Stimulated activated CD4-positive, alpha-beta T cell treated with anti-CD3 and anti-CD28 coated beads, Interleukin-15, amount 100 ng/mL, for 24 hours (primary cell): ENCODE measurements around the gene SMCO4.

Experiments
- DNase-seq: peaks from one replicate; pipeline ENCODE4 v3.0.0-alpha.2; 2020

The SMCO4 gene

DNA sequence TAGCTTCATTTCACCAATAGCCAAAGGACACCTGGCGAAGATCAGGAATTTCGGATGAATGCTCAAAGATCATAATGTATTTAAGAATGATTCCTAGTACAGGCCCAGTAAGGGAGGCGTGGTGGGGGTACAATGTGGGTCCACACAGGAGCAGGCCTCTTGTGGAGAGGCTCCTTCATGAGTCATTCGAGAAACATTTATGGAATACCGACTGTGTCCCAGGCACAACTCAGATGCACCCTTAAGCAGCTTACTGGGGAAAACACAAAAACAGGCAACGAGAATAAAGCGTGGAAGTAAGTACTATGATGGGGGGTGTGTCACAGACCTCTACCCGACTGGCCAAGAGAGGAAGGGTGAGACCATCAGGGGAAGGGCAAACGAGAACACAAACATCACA lies 44.5 kb downstream of the SMCO4 start:
- no peak for DNase-seq

DNA sequence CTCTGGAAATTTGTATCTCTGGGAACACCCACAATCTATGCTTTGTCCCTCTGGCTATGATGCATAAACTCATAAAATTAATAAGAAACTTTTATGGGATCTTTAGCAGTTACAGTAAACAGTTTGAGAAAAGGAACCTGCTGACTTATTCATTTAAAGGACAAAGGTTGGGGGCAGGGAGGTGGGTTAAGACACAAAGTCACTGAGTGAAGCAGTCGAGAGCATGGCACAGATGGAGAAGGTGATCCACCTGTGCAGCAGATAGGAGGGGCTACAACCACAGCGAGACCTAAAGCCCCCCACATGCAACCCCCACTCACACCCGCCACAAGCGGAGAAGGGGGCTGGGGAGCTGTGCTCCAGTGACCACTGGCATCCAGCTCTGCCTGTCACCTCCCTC lies 45.0 kb downstream of the SMCO4 start:
- DNase-seq = no peak

DNA sequence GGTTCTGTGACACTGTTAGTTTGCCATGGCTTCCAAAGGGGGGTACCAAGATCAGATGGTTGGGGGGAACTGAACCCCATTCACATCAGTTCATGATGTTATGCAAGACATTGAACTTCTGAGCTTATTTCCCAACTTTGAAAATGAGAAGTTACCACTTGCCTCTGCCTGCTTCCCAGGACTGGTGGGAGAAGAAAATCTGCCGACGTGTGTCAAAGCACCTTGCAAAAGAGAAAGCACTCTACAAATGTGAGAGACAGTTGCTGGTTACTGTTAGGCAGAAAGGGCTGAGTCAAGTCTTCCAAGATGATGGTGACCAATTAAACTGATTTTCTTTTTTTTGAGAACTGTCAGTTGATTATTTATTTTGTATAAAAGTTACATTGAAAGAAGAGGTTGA lies 45.6 kb downstream of the SMCO4 start:
- DNase-seq = no peak

DNA sequence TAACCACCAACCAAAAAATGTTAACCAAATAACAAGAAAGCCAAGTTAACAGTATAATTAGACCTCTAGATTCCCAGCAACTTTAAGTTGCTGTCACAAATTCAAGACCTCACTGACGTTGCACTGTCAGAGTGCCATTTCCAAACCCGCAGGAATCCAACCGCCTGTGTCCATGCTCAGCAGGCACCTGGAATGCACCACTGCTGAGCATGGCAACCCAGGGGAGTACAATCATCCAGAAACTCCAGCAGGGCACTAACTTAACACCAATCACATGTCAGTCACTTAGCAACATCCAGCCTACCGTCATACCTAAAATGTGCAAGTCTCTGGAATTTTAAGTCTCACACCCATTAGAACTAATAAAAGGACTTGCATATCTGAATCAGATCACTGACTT lies 48.8 kb downstream of the SMCO4 start:
- no peak for DNase-seq

DNA sequence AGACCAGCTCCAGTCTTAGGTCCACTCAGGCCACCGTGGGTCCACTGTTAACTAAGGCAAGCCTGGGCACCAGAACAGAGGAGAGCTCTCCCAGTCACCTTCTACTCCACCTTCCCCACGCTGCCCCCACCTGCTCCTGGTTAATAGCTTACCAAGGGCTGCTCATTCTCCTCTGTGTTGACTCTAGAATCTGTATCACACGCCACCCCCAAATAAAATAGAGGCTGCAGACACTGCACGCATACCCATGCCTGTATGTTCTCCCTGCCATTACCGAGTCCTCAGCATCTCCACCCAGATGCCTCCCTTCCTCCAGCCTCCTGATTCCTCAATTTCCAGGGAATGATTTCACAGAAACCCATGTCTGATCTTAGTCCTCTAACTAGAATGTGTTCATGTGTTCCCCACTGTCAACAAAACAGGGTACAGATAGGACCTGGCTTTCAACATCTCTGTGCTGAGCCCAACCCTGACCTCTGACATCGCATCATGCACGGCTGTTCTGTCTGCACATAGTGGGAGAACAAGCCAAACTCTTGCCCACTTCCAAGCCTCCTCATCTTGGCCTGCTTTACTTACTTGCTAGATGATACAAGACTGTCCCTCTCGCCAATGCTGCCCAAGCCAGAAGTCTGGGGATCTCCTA lies 49.8 kb downstream of the SMCO4 start:
- no peak for DNase-seq

DNA sequence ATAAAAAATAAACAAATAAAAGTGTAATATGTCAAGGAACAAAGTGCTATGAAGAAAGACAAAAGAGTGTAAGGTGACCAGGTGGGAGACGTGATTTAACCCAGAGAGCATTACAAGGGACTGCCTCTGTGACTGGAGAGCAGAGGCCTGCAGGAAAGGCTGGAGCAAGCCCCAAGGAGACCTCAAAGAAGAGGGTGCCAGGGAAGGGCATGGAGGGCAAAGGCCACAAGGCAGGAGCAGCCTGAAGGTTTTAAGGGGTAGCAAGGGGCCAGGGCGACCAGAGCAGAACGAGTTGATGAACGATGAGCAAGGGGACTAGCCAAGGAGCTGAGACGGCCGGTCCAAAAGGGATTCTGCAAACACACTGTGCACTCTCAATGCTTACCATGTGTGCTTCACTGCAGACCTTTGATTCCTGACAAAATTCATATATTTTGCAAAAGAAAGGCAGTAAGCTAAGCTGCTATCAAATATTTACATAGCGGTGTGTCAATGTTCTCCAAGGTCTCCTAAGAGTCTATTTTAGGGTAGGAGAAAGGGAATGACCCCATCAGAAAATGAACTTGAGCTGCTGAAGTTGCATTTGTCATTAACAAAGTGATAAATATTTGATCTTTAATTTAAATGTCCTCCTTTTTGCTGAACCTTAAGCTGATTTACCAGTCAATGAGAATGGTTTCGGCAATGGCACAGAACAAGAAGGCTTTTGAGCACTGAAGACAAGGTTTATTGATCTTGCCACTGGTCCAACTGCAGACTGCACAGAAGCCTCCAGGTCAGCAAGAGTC lies 50.5 kb downstream of the SMCO4 start:
- DNase-seq = no peak

DNA sequence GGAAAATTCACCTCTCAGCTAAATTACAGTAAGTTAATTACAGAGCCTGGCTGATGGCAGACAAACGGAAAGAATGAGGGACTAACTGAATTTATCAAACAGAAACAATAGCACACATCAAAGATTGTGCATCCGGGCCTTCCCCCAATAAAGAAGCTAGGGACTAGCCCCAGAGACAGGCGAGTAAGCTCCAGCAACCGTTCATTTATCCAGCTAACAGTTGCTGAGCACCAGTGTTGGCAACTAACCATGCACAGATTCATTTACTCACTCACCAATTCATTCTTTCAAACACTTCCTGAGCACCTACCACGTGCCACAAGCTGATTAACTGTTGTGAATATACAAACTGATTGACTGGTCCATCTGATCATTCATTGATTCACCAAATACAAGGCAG lies 51.2 kb downstream of the SMCO4 start:
- no peak for DNase-seq

DNA sequence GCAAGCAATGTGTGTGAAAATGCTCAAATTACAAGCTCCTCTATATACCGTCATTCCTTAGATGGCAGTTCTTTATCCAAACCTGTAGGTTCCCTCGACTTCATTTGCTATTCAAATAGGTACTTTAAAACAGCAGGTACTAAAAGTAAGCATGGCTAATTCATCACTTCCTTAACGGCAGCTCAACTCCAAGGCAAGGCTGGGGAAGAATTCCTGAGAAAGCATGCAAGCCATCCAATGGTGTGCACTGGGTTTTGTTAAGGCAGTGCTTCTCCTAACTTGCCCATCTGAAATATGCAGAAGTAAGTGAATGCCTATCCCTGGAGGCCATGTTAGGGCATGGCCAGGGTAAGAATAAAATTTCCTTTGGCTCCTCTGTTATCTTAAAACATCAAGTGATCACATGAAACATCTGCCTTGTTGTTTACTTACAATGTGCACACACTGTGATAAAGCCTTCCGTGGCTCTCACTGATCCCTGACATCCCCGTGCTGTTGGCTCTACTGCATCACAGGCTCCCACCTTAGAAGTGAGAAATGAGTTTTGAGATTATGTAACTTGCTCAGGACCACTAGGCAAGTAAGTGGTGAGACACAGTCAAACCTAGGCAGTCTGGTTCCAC lies 52.1 kb downstream of the SMCO4 start:
- DNase-seq = no peak

DNA sequence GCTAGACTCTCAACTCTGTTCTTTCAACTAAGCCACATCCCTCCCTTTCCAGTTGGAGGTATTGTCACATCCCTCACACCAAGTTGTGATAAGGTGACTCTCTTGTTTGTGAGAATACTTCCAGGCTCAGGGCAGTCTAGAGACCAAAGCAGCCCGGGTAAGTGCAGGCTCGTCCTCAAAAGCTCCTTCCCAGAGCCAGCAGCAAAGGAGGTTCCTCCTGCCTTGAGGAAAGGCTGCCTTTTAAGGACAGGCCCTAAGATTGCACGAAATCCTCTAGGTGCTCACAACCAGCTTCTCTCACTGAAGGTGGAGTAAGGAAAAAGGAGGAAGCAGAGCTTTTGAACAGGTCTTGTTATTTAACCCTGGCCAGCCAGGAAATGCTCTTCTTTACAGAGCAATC lies 53.4 kb downstream of the SMCO4 start:
- no peak for DNase-seq

DNA sequence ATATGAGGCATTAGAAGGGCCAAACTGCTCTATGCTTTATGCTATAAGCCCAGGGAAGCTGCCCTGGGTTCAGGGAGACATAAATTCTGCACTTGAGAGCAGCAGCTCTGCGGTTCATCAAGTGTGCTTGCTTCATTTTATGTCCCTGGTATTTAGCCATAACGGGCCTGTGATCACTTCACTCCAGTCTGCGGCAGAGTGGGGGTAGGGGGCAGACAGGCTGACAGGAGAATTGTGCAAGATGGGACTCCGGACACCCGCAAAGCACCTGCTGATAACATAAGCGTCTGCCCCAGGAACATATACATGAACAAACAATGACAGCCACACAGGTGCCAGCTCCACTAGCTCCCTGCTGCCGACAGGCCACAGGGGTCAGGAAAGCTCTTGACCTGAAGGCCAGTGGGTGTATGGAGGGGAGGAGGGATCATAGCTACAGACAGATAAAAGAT lies 56.1 kb downstream of the SMCO4 start:
- no peak for DNase-seq

DNA sequence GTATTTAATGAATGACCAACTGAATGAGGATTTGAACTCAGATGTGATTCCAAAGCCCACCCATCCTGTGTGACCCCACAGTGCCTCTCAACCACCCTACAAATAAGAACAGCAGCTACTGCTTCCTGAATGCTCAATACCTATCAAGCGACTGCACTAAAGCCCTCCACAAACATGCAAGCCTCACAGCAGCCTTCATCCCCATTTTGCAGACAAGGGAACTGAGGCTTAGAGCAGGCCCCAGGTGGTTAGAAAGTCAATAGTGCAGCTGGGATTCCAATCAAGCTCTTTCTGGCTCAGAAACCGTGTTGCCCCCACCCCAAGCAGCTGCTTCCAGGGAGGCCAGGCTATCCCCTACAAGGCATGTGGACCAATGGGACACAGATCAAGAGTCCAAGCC lies 57.2 kb downstream of the SMCO4 start:
- no peak for DNase-seq

DNA sequence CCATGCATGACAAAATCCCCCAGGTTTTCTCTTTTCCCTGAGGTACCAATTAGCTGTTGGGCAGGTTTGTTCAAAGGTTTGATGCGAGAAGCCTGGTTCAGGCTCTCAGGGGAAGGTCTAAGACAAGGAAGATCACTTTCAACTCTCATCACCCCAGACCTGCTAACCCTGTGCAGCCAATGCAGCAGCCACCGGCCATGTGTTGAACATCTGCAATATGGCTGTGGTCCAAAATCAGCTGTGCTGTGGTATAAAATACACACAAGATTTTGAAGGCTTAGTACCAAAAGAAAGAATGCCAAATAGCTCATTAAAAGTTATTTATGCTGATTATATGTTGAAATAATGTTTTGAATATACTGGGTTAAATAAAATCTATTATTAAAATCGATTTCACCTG lies 58.5 kb downstream of the SMCO4 start:
- DNase-seq = no peak

DNA sequence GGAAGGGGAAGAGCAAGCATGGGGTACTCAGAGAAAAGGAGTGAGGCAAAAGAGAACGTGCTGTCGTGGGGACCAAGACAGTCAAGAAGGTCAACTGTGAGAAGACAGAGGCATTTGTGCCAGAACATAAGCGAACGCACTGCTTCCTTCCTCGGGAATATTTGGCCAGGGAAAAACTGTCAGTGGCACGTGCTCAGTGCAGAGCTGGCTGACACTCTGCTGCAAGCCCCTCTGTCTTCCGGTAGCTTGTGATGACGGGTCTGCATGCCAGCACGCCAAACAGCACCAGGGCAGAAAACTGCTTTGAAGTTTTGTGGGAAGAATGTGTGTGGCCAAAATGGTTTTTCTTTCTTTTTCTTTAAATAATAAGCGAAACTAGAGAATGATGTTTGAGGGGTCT lies 60.6 kb downstream of the SMCO4 start:
- no peak for DNase-seq

DNA sequence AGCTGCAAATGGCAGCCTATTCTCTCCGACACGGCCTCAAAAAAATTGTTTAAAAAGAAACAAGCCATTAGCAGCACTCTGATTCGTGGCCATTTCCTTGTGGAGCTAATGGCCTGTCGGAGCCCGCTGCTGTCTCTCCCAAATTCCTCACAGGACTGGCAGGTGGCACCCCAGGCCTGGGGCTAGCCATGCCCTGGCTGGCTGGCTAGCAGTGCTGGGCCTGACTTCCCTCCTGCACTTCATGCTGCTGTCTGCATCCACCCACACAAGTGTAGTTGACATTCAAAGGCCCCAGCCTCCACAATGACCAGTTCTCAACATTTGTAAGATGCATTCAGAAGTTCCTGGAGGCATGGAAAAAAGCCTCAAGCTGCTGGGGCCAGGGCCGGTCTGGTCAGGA lies 61.5 kb downstream of the SMCO4 start:
- DNase-seq = no peak

DNA sequence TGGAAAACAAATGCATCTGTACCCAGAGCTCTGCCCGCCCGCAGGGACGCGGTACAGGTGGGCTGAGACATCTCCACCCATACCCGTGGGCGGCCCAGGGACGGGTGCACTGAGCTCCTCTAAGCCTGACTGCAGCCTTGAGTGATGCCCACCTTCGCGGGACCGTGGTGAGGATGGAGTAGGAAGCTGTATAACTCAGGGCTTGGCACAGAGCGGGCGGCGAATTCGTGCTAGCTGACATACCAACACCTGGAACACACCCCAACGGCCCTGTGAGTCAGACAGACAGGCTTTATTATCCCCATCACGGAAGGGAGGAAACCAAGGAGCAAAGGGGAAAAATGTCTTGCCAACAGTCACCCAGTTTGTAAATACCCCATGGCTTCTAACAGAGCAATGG lies 61.9 kb downstream of the SMCO4 start:
- no peak for DNase-seq

DNA sequence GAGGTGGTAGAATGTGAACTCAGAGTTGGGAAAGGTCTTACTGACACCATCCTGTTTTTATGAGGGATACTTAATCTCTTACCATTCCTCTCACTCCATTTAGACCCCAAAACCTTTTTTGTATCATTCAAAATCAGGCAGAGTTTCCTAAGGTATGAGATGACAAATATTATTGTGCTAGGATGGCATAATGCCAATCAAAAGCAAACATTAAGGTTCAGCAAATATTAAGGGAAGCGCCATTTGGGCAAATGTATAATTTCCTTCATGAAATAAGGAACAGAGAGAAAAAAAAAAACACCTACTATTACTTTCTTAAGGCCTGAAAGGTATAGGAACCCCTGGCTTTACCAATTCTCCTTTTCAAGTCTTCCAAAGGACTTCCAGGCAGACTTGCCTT lies 62.4 kb downstream of the SMCO4 start:
- DNase-seq = no peak

DNA sequence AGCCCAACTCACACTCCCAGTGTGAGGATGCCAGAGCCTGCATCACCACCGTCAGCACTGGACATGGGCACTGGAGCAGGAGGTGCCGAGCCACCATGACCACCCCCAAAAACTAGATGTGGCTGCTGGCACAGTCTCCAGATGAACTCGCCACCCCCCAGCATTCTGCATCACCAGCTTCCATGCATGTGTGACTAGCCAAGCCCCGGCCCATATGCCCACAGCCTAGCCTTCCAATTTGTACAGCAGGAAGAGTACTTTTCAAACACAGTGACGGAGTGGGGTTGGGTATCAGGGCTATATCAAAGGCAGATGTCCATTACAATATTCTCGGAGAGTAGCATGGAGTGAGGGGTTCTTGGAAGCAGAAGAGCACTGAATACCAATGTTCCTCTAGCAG lies 62.9 kb downstream of the SMCO4 start:
- no peak for DNase-seq

DNA sequence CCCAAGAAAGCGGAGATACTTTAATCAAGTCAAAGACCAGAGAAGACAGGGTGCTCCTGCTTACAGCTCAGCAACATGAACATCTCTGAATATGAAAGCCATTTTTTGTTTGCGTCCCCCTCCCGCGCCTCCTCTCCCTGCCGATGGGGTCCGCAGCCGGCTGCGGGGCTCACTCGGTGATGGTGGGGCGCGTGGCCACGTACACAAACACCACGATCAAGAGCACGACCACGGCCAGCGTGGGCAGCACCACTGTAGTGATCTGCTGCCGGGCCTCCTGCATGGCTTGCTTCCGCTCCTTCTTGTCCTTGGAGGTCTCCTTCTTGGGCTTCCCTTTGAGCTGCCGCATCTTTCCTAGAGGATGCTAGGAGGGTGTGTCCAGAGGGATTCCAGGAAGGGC lies 64.3 kb downstream of the SMCO4 start:
- no peak for DNase-seq

DNA sequence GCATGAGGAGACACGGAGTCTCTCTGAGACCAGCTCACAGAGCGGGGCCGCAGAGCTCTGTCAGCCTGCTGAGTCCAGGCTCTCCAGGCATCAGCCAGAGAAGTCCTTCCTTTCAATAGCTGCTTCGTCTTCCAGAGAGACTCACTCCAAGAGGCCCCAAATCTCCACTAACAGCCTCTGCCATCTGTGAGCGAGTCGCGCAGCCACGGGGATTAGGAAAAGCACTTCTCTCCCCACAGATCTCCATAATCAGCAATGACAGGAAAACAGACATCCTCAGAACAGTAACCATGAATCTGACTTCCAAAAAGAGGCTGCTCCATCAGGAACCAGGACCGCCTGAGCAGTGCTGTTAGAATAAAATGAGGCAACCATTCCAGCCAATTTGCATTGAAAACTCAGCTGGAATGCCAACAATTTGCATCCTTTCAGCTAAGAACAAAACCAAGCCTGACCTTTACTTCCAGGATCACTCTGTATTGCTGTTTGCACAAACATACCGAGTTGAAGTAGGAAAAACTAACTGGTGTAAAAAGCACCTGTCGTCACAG lies 65.4 kb downstream of the SMCO4 start:
- no peak for DNase-seq

DNA sequence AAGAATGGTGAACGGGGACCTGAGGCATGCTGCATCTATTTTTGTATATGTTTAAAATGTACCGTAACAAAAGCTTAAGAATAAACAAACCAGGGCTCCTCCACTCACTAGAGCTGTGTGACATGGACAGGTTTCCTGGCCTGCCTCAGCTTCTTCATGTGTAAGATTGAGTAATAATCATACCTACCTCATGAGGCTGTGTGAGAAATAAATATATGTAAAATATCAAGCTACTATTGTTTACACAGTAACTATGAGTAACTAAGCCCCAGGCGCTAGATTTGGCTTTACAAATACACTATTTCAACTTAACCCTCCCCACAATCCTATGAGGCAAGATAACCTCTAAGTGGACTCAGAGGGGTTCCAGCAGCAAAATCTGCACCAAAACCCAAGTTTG lies 66.4 kb downstream of the SMCO4 start:
- no peak for DNase-seq

DNA sequence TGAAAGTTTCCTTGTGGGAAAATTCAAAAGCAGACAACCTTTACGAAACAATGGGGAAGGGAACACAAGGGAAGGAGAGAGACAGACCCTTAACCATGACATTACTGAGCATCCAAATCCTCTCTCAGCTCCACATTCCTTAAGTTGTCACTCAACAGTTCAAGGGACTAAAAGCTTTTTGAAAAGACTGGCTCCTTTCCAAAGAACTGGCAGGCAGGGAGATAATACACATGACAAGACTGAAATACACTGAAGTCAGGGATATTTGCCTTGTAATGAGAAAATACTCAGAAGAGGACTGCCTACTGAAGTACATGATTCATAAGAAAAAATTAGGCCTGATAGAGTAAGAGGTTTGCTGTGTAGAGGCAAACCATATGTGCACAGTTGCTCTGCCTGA lies 69.1 kb downstream of the SMCO4 start:
- no peak for DNase-seq

DNA sequence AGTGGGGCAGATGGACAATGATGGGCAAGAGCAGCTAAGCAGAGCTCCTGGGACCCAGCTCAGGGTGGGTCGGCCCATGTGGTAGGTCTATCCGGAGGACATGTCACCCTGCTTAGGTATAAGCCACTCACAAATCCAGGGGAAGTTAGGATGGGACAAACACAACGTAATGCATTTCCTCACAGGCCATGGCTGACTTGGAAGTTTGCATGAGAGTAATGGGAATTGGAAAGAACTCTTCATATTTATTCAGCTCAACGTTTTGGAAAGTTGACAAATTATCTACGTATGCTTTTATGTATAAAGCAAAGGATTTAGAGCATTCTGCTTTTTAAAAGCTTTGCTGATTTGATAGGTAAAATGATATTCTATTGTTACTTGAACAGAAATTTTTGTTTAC lies 74.9 kb downstream of the SMCO4 start:
- DNase-seq = no peak

DNA sequence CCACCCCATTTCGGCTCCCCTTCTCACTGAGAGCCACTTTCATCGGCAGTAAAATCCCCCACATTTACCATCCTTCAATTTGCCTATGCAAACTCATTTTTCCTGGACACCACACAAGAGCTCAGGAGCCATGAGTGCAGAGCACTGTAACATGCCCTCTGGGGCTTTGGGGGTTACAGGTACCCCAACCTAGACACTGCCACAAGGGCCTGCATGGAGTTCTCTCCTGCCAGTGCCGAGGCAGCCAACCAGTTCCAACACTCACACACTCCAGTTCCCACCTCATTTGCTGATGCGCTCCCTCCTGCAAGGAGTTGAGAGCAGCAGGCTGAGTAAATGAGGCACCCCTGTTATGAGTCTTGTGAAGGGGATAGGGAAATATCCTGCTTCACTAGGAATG lies 76.1 kb downstream of the SMCO4 start:
- DNase-seq = no peak

DNA sequence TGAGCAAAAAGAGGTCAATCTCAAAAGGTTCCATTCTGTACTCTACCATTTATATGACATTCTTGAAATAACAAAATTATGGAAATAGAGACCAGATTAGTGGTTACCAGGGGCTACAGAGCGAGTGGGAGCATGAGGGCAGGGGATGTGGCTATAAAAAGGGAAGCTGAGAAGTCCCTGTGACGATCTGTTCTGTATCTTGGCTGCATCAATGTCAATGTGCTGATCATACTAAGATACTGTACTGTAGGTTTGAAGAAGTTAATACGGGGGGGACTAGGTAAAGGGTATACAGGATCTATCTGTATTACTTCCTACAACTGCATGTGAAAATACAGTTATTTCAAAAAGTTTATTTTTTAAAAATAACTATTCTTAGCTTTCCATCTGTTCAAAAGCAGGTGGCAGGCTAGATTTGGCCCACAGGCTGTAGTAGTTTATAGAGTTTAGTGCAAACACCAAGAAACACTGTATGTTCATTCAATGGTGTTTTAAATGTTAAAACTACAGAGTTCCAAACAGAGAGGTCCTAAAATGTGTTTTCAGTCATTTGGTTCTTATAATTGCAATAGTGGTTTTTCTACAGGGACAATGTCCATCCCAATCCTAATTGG lies 78.2 kb downstream of the SMCO4 start:
- no peak for DNase-seq
